HEK293T (cell line): Measurements from ENCODE around the gene ANTXR1.

ENCODE experiments used
- CTCF ChIA-PET: fragments of 350-600 bp; formaldehyde crosslinking; extraction: SDS; loops from one replicate; lab custom pipeline; 2021; ENCODE audit warnings: antibody characterized with exemption, inconsistent platforms; lab: Yijun Ruan, JAX
- POLR2A ChIA-PET: fragments of 350-600 bp; formaldehyde crosslinking; extraction: SDS; loops from one replicate; lab custom pipeline; 2020; ENCODE audit warnings: antibody characterized with exemption, inconsistent platforms; lab: Yijun Ruan, JAX
- DNase-seq: peaks from one replicate; pipeline ENCODE4 v3.0.0; 2012; ENCODE audit warnings: mixed read lengths; ENCODE audit errors: extremely low spot score
- ARNT ChIP-seq: fragments of 450-650 bp; IDR thresholded peaks from 2 replicates; pipeline ENCODE4 v1.6.1; 2017; ENCODE audit warnings: mild to moderate bottlenecking
- BHLHE40 ChIP-seq: fragments of 450-650 bp; IDR thresholded peaks from 2 replicates; pipeline ENCODE4 v1.6.1; 2016; ENCODE audit warnings: mild to moderate bottlenecking, moderate library complexity, borderline replicate concordance
- CTBP1 ChIP-seq: fragments of 450-650 bp; IDR thresholded peaks from 2 replicates; pipeline ENCODE4 v1.6.1; 2016; ENCODE audit warnings: borderline replicate concordance
- ELF4 ChIP-seq: fragments of 450-650 bp; IDR thresholded peaks from 2 replicates; pipeline ENCODE4 v1.6.1; 2017; ENCODE audit warnings: antibody characterized with exemption
- FOXA1 ChIP-seq: fragments of 450-650 bp; IDR thresholded peaks from 2 replicates; pipeline ENCODE4 v1.6.1; 2016; ENCODE audit warnings: mild to moderate bottlenecking
- FOXK2 ChIP-seq: fragments of 450-650 bp; IDR thresholded peaks from 2 replicates; pipeline ENCODE4 v1.6.1; 2016; ENCODE audit warnings: mild to moderate bottlenecking
- FOXM1 ChIP-seq: fragments of 450-650 bp; IDR thresholded peaks from 2 replicates; pipeline ENCODE4 v1.6.1; 2017; ENCODE audit warnings: mild to moderate bottlenecking, borderline replicate concordance
- HDGF ChIP-seq: fragments of 450-650 bp; IDR thresholded peaks from 2 replicates; pipeline ENCODE4 v1.6.1; 2017; ENCODE audit warnings: antibody characterized with exemption, borderline replicate concordance
- L3MBTL2 ChIP-seq: fragments of 450-650 bp; conservative IDR thresholded peaks from 2 replicates; pipeline ENCODE4 v1.6.1; 2016; ENCODE audit warnings: mild to moderate bottlenecking
- LEF1 ChIP-seq: fragments of 450-650 bp; IDR thresholded peaks from 2 replicates; pipeline ENCODE4 v1.6.1; 2017; ENCODE audit warnings: mild to moderate bottlenecking, borderline replicate concordance
- NFRKB ChIP-seq: fragments of 450-650 bp; IDR thresholded peaks from 2 replicates; pipeline ENCODE4 v1.6.1; 2016; ENCODE audit warnings: mild to moderate bottlenecking, moderate library complexity
- PKNOX1 ChIP-seq: fragments of 450-650 bp; IDR thresholded peaks from 2 replicates; pipeline ENCODE4 v1.6.1; 2016
- SP1 ChIP-seq: fragments of 450-650 bp; IDR thresholded peaks from 2 replicates; pipeline ENCODE4 v1.6.1; 2017
- SUZ12 ChIP-seq: fragments of 450-650 bp; IDR thresholded peaks from 2 replicates; pipeline ENCODE4 v1.6.1; 2016; ENCODE audit warnings: mild to moderate bottlenecking
- TARDBP ChIP-seq: fragments of 450-650 bp; IDR thresholded peaks from 2 replicates; pipeline ENCODE4 v1.6.1; 2016
- ZNF384 ChIP-seq: fragments of 450-650 bp; IDR thresholded peaks from 2 replicates; pipeline ENCODE4 v1.6.1; 2016

ANTXR1 gene

GRCh38 chr2:69166812-69167468 is 154.0 kb downstream of the ANTXR1 start:
- TF ChIP-seq TARDBP (no peak), FOXK2 (no peak), PKNOX1 (no peak), ZNF384 (no peak), L3MBTL2 (no peak), HDGF (no peak), NFRKB (no peak), FOXM1 (no peak), BHLHE40 (no peak)
- DNase-seq: no peak
- CTCF ChIA-PET: no interaction called here
- POLR2A ChIA-PET: no interaction called here

GRCh38 chr2:69167469-69167822 is 154.5 kb downstream of the ANTXR1 start:
- ChIA-PET POLR2A (no interaction called here), CTCF (no interaction called here)
- no peak for TF ChIP-seq FOXM1
- TF ChIP-seq TARDBP: no peak
- no peak for TF ChIP-seq BHLHE40
- no peak for TF ChIP-seq FOXA1
- TF ChIP-seq SP1: no peak
- TF ChIP-seq PKNOX1: no peak
- no peak for TF ChIP-seq ELF4
- no peak for TF ChIP-seq NFRKB
- TF ChIP-seq LEF1: no peak
- TF ChIP-seq FOXK2: no peak
- TF ChIP-seq CTBP1: no peak
- no peak for TF ChIP-seq L3MBTL2
- no peak for TF ChIP-seq HDGF
- no peak for TF ChIP-seq SUZ12
- TF ChIP-seq ARNT: no peak
- no peak for TF ChIP-seq ZNF384
- no peak for DNase-seq

GRCh38 chr2:69168144-69168813 is 155.3 kb downstream of the ANTXR1 start:
- ChIA-PET CTCF (no interaction called here), POLR2A (no interaction called here)
- DNase-seq: no peak
- TF ChIP-seq NFRKB (no peak), CTBP1 (no peak), SUZ12 (no peak), ZNF384 (no peak), TARDBP (no peak), PKNOX1 (no peak), FOXA1 (no peak), LEF1 (no peak), FOXM1 (no peak), BHLHE40 (no peak), ARNT (no peak), HDGF (no peak), ELF4 (no peak), FOXK2 (no peak), SP1 (no peak), L3MBTL2 (no peak)

GRCh38 chr2:69168950-69169654 is 156.1 kb downstream of the ANTXR1 start:
- ChIA-PET CTCF (no interaction called here), POLR2A (no interaction called here)
- no peak for DNase-seq
- TF ChIP-seq L3MBTL2 (no peak), TARDBP (no peak), FOXM1 (no peak)

- CTCF ChIA-PET: no interaction called here
- DNase-seq: no peak
- POLR2A ChIA-PET: no interaction called here
- no peak for TF ChIP-seq FOXK2
- TF ChIP-seq LEF1: no peak
- TF ChIP-seq HDGF: no peak
- no peak for TF ChIP-seq FOXA1
- TF ChIP-seq ARNT: no peak
Observed at GRCh38 chr2:69169655-69170389, 156.8 kb downstream of the ANTXR1 start.

- ChIA-PET POLR2A (no interaction called here), CTCF (no interaction called here)
- TF ChIP-seq PKNOX1 (no peak), FOXA1 (no peak), SUZ12 (no peak), HDGF (no peak), FOXM1 (no peak), ZNF384 (no peak), ELF4 (no peak), CTBP1 (no peak)
- DNase-seq: no peak
Observed at GRCh38 chr2:69170661-69171060, 157.7 kb downstream of the ANTXR1 start.
